ENCODE measurements around the gene VPS25. TPM values are rescaled to one million over a fixed set of nuclear protein-coding genes. Genes with fewer than 3 reads are reported as not detected.
A peak's percentile ranks its signal among the peaks of the same experiment; 100 is the strongest.

The VPS25 gene
- total and polyA plus RNA-seq, 9 of the 15 experiments (the other 6 are each of a cell fraction or from before 2014, with no cell fraction given) = 123 to 352 (median 180) TPM

DNA sequence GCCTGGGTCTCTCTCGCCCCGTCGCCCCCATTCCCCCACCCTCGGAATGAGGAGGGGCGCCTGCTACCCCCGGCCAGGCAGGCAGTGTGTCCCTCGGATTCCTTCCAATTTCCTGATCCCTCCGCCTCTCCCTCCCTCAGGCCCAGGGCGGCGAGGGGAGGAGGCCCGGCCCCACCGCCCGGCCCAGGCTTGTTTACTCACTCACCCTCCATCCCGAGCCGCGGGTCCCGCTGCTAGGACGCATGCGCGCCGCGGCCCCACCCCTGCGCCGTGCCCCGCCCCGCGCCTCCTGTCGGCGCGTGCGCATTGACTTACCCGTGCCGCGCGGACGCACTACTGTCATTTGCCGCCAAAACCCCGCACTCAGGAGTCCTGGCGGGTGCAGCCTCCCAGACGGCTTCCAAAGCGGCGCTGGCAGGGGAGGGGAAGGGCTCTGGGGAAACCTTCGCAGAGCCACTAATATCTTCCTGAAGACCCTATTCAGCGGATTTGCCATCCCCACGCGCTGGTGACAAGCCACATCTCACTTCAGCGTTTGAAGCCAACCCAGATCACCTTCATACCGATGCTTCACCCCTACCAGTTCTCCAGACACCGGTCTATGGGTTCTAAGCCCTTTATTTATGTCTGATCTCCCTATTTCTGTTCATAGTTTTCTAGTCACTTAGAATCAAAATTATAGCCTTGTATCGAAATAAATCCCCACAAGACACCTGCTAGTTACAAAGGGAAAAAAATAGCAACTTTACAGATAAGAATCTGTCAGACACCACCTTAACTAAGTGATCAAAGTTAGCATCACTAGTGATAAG lies 28.2 kb upstream of the VPS25 start, which contains the start of gene EZH1 (continued):
- TF ChIP-seq RCOR1 (IDR thresholded peaks at IDR 0.05; ENCODE audit: borderline replicate concordance in 1 of 2, low read depth in 2 of 2, low read length in 2 of 2) = no peak
- TF ChIP-seq, protein P1, sequence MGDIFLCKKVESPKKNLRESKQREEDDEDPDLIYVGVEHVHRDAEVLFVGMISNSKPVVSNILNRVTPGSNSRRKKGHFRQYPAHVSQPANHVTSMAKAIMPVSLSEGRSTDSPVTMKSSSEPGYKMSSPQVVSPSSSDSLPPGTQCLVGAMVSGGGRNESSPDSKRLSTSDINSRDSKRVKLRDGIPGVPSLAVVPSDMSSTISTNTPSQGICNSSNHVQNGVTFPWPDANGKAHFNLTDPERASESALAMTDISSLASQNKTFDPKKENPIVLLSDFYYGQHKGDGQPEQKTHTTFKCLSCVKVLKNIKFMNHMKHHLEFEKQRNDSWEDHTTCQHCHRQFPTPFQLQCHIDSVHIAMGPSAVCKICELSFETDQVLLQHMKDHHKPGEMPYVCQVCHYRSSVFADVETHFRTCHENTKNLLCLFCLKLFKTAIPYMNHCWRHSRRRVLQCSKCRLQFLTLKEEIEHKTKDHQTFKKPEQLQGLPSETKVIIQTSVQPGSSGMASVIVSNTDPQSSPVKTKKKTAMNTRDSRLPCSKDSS (IDR thresholded peaks at IDR 0.05; ENCODE audit: low read depth, partially characterized antibody) = no peak
- no peak for TF ChIP-seq DACH1 (IDR thresholded peaks at IDR 0.05; ENCODE audit: partially characterized antibody)
- no peak for TF ChIP-seq HIVEP1 (CRISPR knock-in tag; IDR thresholded peaks at IDR 0.05)
- no peak for TF ChIP-seq ZNF717 (CRISPR knock-in tag; IDR thresholded peaks at IDR 0.05)
- TF ChIP-seq ZNF644 (tag; IDR thresholded peaks at IDR 0.05; ENCODE audit: low read depth) = no peak
- TF ChIP-seq NRF1 (conservative IDR thresholded peaks at IDR 0.05 in 1 of 2, IDR thresholded peaks at IDR 0.05 in 1 of 2) = peak; percentile 97
- TF ChIP-seq MTF1 (CRISPR knock-in tag; IDR thresholded peaks at IDR 0.05; ENCODE audit: borderline replicate concordance) = no peak
- peak; percentile 68; the same call in 1 of the 2 replicates for TF ChIP-seq ZNF175 (CRISPR knock-in tag; IDR thresholded peaks at IDR 0.05; ENCODE audit: low read depth)
- TF ChIP-seq, protein P2, sequence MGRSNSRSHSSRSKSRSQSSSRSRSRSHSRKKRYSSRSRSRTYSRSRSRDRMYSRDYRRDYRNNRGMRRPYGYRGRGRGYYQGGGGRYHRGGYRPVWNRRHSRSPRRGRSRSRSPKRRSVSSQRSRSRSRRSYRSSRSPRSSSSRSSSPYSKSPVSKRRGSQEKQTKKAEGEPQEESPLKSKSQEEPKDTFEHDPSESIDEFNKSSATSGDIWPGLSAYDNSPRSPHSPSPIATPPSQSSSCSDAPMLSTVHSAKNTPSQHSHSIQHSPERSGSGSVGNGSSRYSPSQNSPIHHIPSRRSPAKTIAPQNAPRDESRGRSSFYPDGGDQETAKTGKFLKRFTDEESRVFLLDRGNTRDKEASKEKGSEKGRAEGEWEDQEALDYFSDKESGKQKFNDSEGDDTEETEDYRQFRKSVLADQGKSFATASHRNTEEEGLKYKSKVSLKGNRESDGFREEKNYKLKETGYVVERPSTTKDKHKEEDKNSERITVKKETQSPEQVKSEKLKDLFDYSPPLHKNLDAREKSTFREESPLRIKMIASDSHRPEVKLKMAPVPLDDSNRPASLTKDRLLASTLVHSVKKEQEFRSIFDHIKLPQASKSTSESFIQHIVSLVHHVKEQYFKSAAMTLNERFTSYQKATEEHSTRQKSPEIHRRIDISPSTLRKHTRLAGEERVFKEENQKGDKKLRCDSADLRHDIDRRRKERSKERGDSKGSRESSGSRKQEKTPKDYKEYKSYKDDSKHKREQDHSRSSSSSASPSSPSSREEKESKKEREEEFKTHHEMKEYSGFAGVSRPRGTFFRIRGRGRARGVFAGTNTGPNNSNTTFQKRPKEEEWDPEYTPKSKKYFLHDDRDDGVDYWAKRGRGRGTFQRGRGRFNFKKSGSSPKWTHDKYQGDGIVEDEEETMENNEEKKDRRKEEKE (IDR thresholded peaks at IDR 0.05; ENCODE audit: borderline replicate concordance in 1 of 2, control insufficient read depth in 1 of 2, low read depth in 2 of 2, low read length in 1 of 2) = no peak
- TF ChIP-seq STAG1 (CRISPR knock-in tag; IDR thresholded peaks at IDR 0.05; ENCODE audit: borderline replicate concordance) = no peak
- TF ChIP-seq, protein P3, sequence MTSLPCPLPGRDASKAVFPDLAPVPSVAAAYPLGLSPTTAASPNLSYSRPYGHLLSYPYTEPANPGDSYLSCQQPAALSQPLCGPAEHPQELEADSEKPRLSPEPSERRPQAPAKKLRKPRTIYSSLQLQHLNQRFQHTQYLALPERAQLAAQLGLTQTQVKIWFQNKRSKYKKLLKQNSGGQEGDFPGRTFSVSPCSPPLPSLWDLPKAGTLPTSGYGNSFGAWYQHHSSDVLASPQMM (CRISPR knock-in tag; IDR thresholded peaks at IDR 0.05) = no peak
- TF ChIP-seq, protein P4, sequence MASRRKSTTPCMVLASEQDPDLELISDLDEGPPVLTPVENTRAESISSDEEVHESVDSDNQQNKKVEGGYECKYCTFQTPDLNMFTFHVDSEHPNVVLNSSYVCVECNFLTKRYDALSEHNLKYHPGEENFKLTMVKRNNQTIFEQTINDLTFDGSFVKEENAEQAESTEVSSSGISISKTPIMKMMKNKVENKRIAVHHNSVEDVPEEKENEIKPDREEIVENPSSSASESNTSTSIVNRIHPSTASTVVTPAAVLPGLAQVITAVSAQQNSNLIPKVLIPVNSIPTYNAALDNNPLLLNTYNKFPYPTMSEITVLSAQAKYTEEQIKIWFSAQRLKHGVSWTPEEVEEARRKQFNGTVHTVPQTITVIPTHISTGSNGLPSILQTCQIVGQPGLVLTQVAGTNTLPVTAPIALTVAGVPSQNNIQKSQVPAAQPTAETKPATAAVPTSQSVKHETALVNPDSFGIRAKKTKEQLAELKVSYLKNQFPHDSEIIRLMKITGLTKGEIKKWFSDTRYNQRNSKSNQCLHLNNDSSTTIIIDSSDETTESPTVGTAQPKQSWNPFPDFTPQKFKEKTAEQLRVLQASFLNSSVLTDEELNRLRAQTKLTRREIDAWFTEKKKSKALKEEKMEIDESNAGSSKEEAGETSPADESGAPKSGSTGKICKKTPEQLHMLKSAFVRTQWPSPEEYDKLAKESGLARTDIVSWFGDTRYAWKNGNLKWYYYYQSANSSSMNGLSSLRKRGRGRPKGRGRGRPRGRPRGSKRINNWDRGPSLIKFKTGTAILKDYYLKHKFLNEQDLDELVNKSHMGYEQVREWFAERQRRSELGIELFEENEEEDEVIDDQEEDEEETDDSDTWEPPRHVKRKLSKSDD (conservative IDR thresholded peaks at IDR 0.05; ENCODE audit: low read length) = no peak
- TF ChIP-seq SIN3B (IDR thresholded peaks at IDR 0.05; ENCODE audit: low read depth) = no peak
- TF ChIP-seq, protein P5, sequence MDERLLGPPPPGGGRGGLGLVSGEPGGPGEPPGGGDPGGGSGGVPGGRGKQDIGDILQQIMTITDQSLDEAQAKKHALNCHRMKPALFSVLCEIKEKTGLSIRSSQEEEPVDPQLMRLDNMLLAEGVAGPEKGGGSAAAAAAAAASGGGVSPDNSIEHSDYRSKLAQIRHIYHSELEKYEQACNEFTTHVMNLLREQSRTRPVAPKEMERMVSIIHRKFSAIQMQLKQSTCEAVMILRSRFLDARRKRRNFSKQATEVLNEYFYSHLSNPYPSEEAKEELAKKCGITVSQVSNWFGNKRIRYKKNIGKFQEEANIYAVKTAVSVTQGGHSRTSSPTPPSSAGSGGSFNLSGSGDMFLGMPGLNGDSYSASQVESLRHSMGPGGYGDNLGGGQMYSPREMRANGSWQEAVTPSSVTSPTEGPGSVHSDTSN (CRISPR knock-in tag; IDR thresholded peaks at IDR 0.05; ENCODE audit: low read depth) = no peak
- TF ChIP-seq, protein P5 (tag; conservative IDR thresholded peaks at IDR 0.05; ENCODE audit: low read depth) = no peak
